ENCODE data around the gene EEFSEC.

Gene EEFSEC

GRCh38 chr3:128185630-128186447 lies 32.6 kb downstream of the EEFSEC start:
- DNase-seq (ENCODE audit: low spot score): no peak
- H3K79me1 ChIP-seq (ENCODE audit: low read depth, low read length): no peaks in the 10 kb centered on the region

GRCh38 chr3:128187495-128187894 lies 34.2 kb downstream of the EEFSEC start:
- H4K91ac ChIP-seq (ENCODE audit: low read depth, low read length, poor library complexity): no peak overlapping the region
- no peaks in the 10 kb centered on the region for H3K79me1 ChIP-seq (ENCODE audit: low read depth, low read length)
- DNase-seq (ENCODE audit: low spot score): no peak
- no peak overlapping the region for H3K27ac ChIP-seq (replicated peaks; ENCODE audit: low read length)
- no CpG with 5 or more reads among the region's 1 CpG for WGBS, 2 donors (ENCODE audit: extremely low coverage in 2 of 2, insufficient read length in 2 of 2, insufficient replicate concordance in 1 of 2)
- H3K4me1 ChIP-seq (ENCODE audit: control insufficient read depth in 2 of 2, insufficient read depth in 1 of 2, low read depth in 1 of 2, low read length in 2 of 2): no peaks in the 10 kb centered on the region
- no peak overlapping the region for H2AFZ ChIP-seq (ENCODE audit: low read length)
- no peak overlapping the region for H4K8ac ChIP-seq (ENCODE audit: low read depth, low read length)
- no peak overlapping the region for H2BK12ac ChIP-seq (ENCODE audit: low read length)
- no peak overlapping the region for H2BK15ac ChIP-seq (ENCODE audit: low read length)
- no peak overlapping the region for H3K9ac ChIP-seq (ENCODE audit: low read depth, low read length, poor library complexity)
- H2BK120ac ChIP-seq (ENCODE audit: low read depth, low read length): no peak overlapping the region
- H3K36me3 ChIP-seq (replicated peaks in 1 of 2; ENCODE audit: control insufficient read depth in 2 of 2, insufficient read depth in 2 of 2, low read length in 2 of 2): no peaks in the 10 kb centered on the region
- no peak overlapping the region for H2AK5ac ChIP-seq (ENCODE audit: low read depth, low read length)
- no peak overlapping the region for H3K4ac ChIP-seq (ENCODE audit: low read length)
- no peak overlapping the region for H3K4me2 ChIP-seq (ENCODE audit: insufficient read depth, low read length, poor library complexity, severe bottlenecking)
- no peak overlapping the region for H3K18ac ChIP-seq (ENCODE audit: low read length)
- H3K27me3 ChIP-seq (ENCODE audit: control insufficient read depth in 3 of 3, insufficient read depth in 3 of 3, low read depth in 1 of 3, low read length in 3 of 3): no peaks in the 10 kb centered on the region
- H2BK5ac ChIP-seq (ENCODE audit: low read length): no peak overlapping the region
- no peak overlapping the region for H3K4me3 ChIP-seq (ENCODE audit: low read length in 2 of 2)
- H3K14ac ChIP-seq (ENCODE audit: low read length): no peak overlapping the region
- H3K23ac ChIP-seq (ENCODE audit: low read depth, low read length, poor library complexity): no peak overlapping the region
- peaks cover 0 to 2% of the 10 kb centered on the region in 2 donors for H3K9me3 ChIP-seq (replicated peaks in 1 of 2; ENCODE audit: control insufficient read depth in 2 of 2, insufficient read depth in 1 of 2, low read depth in 1 of 2, low read length in 2 of 2)

More at GRCh38 chr3:128185630-128186447, 32.6 kb downstream of the EEFSEC start:
- no peak overlapping the region for H3K23ac ChIP-seq (ENCODE audit: low read depth, low read length, poor library complexity)
- H3K9ac ChIP-seq (ENCODE audit: low read depth, low read length, poor library complexity): no peak overlapping the region
- H4K91ac ChIP-seq (ENCODE audit: low read depth, low read length, poor library complexity): no peak overlapping the region
- no peak overlapping the region for H2AFZ ChIP-seq (ENCODE audit: low read length)
- no peaks in the 10 kb centered on the region for H3K27me3 ChIP-seq (ENCODE audit: control insufficient read depth in 3 of 3, insufficient read depth in 3 of 3, low read depth in 1 of 3, low read length in 3 of 3)
- no peak overlapping the region for H3K18ac ChIP-seq (ENCODE audit: low read length)
- H2BK120ac ChIP-seq (ENCODE audit: low read depth, low read length): no peak overlapping the region
- H3K4me2 ChIP-seq (ENCODE audit: insufficient read depth, low read length, poor library complexity, severe bottlenecking): no peak overlapping the region
- no peak overlapping the region for H3K4me3 ChIP-seq (ENCODE audit: low read length in 2 of 2)
- H3K4ac ChIP-seq (ENCODE audit: low read length): no peak overlapping the region
- no peak overlapping the region for H3K27ac ChIP-seq (replicated peaks; ENCODE audit: low read length)
- H3K4me1 ChIP-seq (ENCODE audit: control insufficient read depth in 2 of 2, insufficient read depth in 1 of 2, low read depth in 1 of 2, low read length in 2 of 2): no peaks in the 10 kb centered on the region
- no peak overlapping the region for H3K14ac ChIP-seq (ENCODE audit: low read length)
- no peaks in the 10 kb centered on the region for H3K36me3 ChIP-seq (replicated peaks in 1 of 2; ENCODE audit: control insufficient read depth in 2 of 2, insufficient read depth in 2 of 2, low read length in 2 of 2)
- WGBS, 2 donors (ENCODE audit: extremely low coverage in 2 of 2, insufficient read length in 2 of 2, insufficient replicate concordance in 1 of 2): no CpG with 5 or more reads among the region's 3 CpGs
- no peak overlapping the region for H2BK15ac ChIP-seq (ENCODE audit: low read length)
- peaks cover 0 to 2% of the 10 kb centered on the region in 2 donors for H3K9me3 ChIP-seq (replicated peaks in 1 of 2; ENCODE audit: control insufficient read depth in 2 of 2, insufficient read depth in 1 of 2, low read depth in 1 of 2, low read length in 2 of 2)
- H4K8ac ChIP-seq (ENCODE audit: low read depth, low read length): no peak overlapping the region
- H2BK5ac ChIP-seq (ENCODE audit: low read length): no peak overlapping the region
- no peak overlapping the region for H2AK5ac ChIP-seq (ENCODE audit: low read depth, low read length)
- no peak overlapping the region for H2BK12ac ChIP-seq (ENCODE audit: low read length)

DNA sequence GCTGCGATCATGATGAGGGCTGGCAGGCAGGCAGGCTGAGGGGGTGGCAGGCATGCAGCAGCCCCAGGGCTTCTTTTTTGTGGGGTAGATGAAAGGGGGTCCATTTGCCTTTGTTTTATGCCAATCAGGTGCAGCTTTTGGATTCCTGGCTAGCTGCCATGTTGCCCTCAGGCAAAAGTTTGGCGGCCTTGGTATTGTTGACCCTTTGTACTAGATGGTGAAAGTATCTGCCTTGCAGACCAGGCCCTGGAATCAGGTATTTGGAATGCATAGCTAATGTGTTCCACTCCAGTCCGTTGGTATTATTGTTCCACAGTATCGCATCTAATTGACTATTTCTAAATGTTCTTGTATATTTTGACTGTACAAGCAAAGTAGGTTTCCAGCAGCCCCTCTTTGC lies 35.0 kb downstream of the EEFSEC start:
- peaks cover 0 to 2% of the 10 kb centered on the region in 2 donors for H3K9me3 ChIP-seq (replicated peaks in 1 of 2; ENCODE audit: control insufficient read depth in 2 of 2, insufficient read depth in 1 of 2, low read depth in 1 of 2, low read length in 2 of 2)
- no peak overlapping the region for H2BK120ac ChIP-seq (ENCODE audit: low read depth, low read length)
- H2BK15ac ChIP-seq (ENCODE audit: low read length): no peak overlapping the region
- no peaks in the 10 kb centered on the region for H3K79me1 ChIP-seq (ENCODE audit: low read depth, low read length)
- H2AK5ac ChIP-seq (ENCODE audit: low read depth, low read length): no peak overlapping the region
- no peak overlapping the region for H3K4ac ChIP-seq (ENCODE audit: low read length)
- no peak overlapping the region for H3K9ac ChIP-seq (ENCODE audit: low read depth, low read length, poor library complexity)
- peaks cover 0 to 3% of the 10 kb centered on the region in 2 donors for H3K4me1 ChIP-seq (ENCODE audit: control insufficient read depth in 2 of 2, insufficient read depth in 1 of 2, low read depth in 1 of 2, low read length in 2 of 2)
- no peaks in the 10 kb centered on the region for H3K27me3 ChIP-seq (ENCODE audit: control insufficient read depth in 3 of 3, insufficient read depth in 3 of 3, low read depth in 1 of 3, low read length in 3 of 3)
- H3K36me3 ChIP-seq (replicated peaks in 1 of 2; ENCODE audit: control insufficient read depth in 2 of 2, insufficient read depth in 2 of 2, low read length in 2 of 2): no peaks in the 10 kb centered on the region
- no peak overlapping the region for H3K27ac ChIP-seq (replicated peaks; ENCODE audit: low read length)
- H2AFZ ChIP-seq (ENCODE audit: low read length): no peak overlapping the region
- no CpG with 5 or more reads among the region's 4 CpGs for WGBS, 2 donors (ENCODE audit: extremely low coverage in 2 of 2, insufficient read length in 2 of 2, insufficient replicate concordance in 1 of 2)
- no peak for DNase-seq (ENCODE audit: low spot score)
- no peak overlapping the region for H4K8ac ChIP-seq (ENCODE audit: low read depth, low read length)
- H2BK5ac ChIP-seq (ENCODE audit: low read length): no peak overlapping the region
- no peak overlapping the region for H3K4me2 ChIP-seq (ENCODE audit: insufficient read depth, low read length, poor library complexity, severe bottlenecking)
- H4K91ac ChIP-seq (ENCODE audit: low read depth, low read length, poor library complexity): no peak overlapping the region
- H2BK12ac ChIP-seq (ENCODE audit: low read length): no peak overlapping the region
- no peak overlapping the region for H3K23ac ChIP-seq (ENCODE audit: low read depth, low read length, poor library complexity)
- H3K18ac ChIP-seq (ENCODE audit: low read length): no peak overlapping the region
- H3K14ac ChIP-seq (ENCODE audit: low read length): no peak overlapping the region
- H3K4me3 ChIP-seq (ENCODE audit: low read length in 2 of 2): no peak overlapping the region

DNA sequence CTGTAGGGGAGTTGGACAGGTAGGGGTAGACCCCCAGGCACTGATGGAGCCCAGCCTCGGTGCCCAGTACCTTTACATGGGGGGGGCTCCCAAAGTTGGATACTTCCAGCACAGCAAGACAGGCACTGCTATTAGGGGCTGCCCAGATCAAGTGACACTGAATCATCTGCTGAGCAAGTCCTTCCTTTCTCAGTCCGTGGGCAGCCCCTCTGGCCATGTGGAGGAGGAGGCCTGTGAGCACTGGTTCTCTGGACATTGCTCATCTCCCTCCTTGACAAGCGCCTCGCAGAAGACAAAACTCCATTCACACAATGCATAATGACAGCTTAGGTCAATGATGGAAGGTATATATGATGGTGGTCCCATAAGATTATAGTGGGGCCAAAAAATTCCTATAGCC lies 35.7 kb downstream of the EEFSEC start:
- H3K9me3 ChIP-seq (replicated peaks in 1 of 2; ENCODE audit: control insufficient read depth in 2 of 2, insufficient read depth in 1 of 2, low read depth in 1 of 2, low read length in 2 of 2): peaks cover 0 to 2% of the 10 kb centered on the region in 2 donors
- peaks cover 0 to 3% of the 10 kb centered on the region in 2 donors for H3K4me1 ChIP-seq (ENCODE audit: control insufficient read depth in 2 of 2, insufficient read depth in 1 of 2, low read depth in 1 of 2, low read length in 2 of 2)
- H3K4ac ChIP-seq (ENCODE audit: low read length): no peak overlapping the region
- no peak overlapping the region for H4K91ac ChIP-seq (ENCODE audit: low read depth, low read length, poor library complexity)
- H2BK120ac ChIP-seq (ENCODE audit: low read depth, low read length): no peak overlapping the region
- H3K27me3 ChIP-seq (ENCODE audit: control insufficient read depth in 3 of 3, insufficient read depth in 3 of 3, low read depth in 1 of 3, low read length in 3 of 3): no peaks in the 10 kb centered on the region
- H3K27ac ChIP-seq (replicated peaks; ENCODE audit: low read length): no peak overlapping the region
- H3K18ac ChIP-seq (ENCODE audit: low read length): no peak overlapping the region
- H4K8ac ChIP-seq (ENCODE audit: low read depth, low read length): no peak overlapping the region
- H3K23ac ChIP-seq (ENCODE audit: low read depth, low read length, poor library complexity): no peak overlapping the region
- no peak overlapping the region for H2AK5ac ChIP-seq (ENCODE audit: low read depth, low read length)
- no peak overlapping the region for H2AFZ ChIP-seq (ENCODE audit: low read length)
- H3K36me3 ChIP-seq (replicated peaks in 1 of 2; ENCODE audit: control insufficient read depth in 2 of 2, insufficient read depth in 2 of 2, low read length in 2 of 2): no peaks in the 10 kb centered on the region
- H2BK5ac ChIP-seq (ENCODE audit: low read length): no peak overlapping the region
- H3K4me2 ChIP-seq (ENCODE audit: insufficient read depth, low read length, poor library complexity, severe bottlenecking): no peak overlapping the region
- no CpG with 5 or more reads among the region's 4 CpGs for WGBS, 2 donors (ENCODE audit: extremely low coverage in 2 of 2, insufficient read length in 2 of 2, insufficient replicate concordance in 1 of 2)
- no peak for DNase-seq (ENCODE audit: low spot score)
- no peaks in the 10 kb centered on the region for H3K79me1 ChIP-seq (ENCODE audit: low read depth, low read length)
- H3K14ac ChIP-seq (ENCODE audit: low read length): no peak overlapping the region
- H2BK15ac ChIP-seq (ENCODE audit: low read length): no peak overlapping the region
- H3K4me3 ChIP-seq (ENCODE audit: low read length in 2 of 2): no peak overlapping the region
- no peak overlapping the region for H2BK12ac ChIP-seq (ENCODE audit: low read length)
- no peak overlapping the region for H3K9ac ChIP-seq (ENCODE audit: low read depth, low read length, poor library complexity)
